HepG2 (cell line): ENCODE data around the gene MRPL58. TPM values are rescaled to one million over a fixed set of nuclear protein-coding genes. Genes with fewer than 3 reads are reported as not detected.

ENCODE experiments used
- FOXJ3 ChIP-seq: sonication (generic); formaldehyde crosslinking; IDR thresholded peaks from 2 replicates; pipeline ENCODE4 v1.4.0; 2020; ENCODE audit warnings: missing genetic modification reagents, mild to moderate bottlenecking, borderline replicate concordance
- FUBP1 ChIP-seq: sonication (generic); formaldehyde crosslinking; IDR thresholded peaks from 2 replicates; pipeline ENCODE4 v1.5.1; 2020; ENCODE audit warnings: missing genetic modification reagents, mild to moderate bottlenecking, borderline replicate concordance
- GTF3A ChIP-seq: sonication (generic); formaldehyde crosslinking; conservative IDR thresholded peaks from 2 replicates; pipeline ENCODE4 v1.4.0; 2020; ENCODE audit warnings: mild to moderate bottlenecking, missing genetic modification reagents
- HIVEP1 ChIP-seq: sonication (generic); formaldehyde crosslinking; IDR thresholded peaks from 2 replicates; pipeline ENCODE4 v1.4.0; 2020; ENCODE audit warnings: mild to moderate bottlenecking, missing genetic modification reagents
- HMGXB4 ChIP-seq, 2 experiments: sonication (generic) in 1 of 2; formaldehyde crosslinking in 1 of 2; IDR thresholded peaks; 2 replicates each; pipeline versions ENCODE4 v1.4.0 to v1.6.1; 2018 to 2020; ENCODE audit warnings: missing genetic modification reagents in 2 of 2, borderline replicate concordance in 1 of 2, low read depth in 1 of 2, mild to moderate bottlenecking in 1 of 2, missing biosample characterization in 1 of 2
- MAF1 ChIP-seq: sonication (generic); formaldehyde crosslinking; IDR thresholded peaks from 2 replicates; pipeline ENCODE4 v1.5.0; 2020; ENCODE audit warnings: missing genetic modification reagents, borderline replicate concordance
- MLLT10 ChIP-seq: sonication (generic); formaldehyde crosslinking; IDR thresholded peaks from 2 replicates; pipeline ENCODE4 v1.4.0; 2020; ENCODE audit warnings: missing genetic modification reagents
- MTA1 ChIP-seq: sonication (generic); formaldehyde crosslinking; IDR thresholded peaks from 2 replicates; pipeline ENCODE4 v1.4.0; 2020; ENCODE audit warnings: missing genetic modification reagents, mild to moderate bottlenecking, borderline replicate concordance
- MTF1 ChIP-seq: sonication (generic); formaldehyde crosslinking; IDR thresholded peaks from 2 replicates; pipeline ENCODE4 v1.5.0; 2020; ENCODE audit warnings: missing genetic modification reagents
- PATZ1 ChIP-seq: sonication (generic); formaldehyde crosslinking; IDR thresholded peaks from 2 replicates; pipeline ENCODE4 v1.4.0; 2020; ENCODE audit warnings: missing genetic modification reagents
- SCMH1 ChIP-seq: sonication (generic); formaldehyde crosslinking; IDR thresholded peaks from 2 replicates; pipeline ENCODE4 v1.9.0; 2021; ENCODE audit warnings: missing genetic modification reagents, mild to moderate bottlenecking, borderline replicate concordance
- SPEN ChIP-seq: sonication (generic); formaldehyde crosslinking; IDR thresholded peaks from 2 replicates; pipeline ENCODE4 v1.5.1; 2020; ENCODE audit warnings: low read depth, mild to moderate bottlenecking, missing genetic modification reagents
- SRSF4 ChIP-seq: fragments of 200-400 bp; formaldehyde crosslinking; IDR thresholded peaks from one replicate; pipeline ENCODE4 v1.6.1; 2018; ENCODE audit warnings: mild to moderate bottlenecking, low read depth, low read length, moderate library complexity; ENCODE audit not compliant: poor library complexity, severe bottlenecking
- THAP8 ChIP-seq: sonication (generic); formaldehyde crosslinking; IDR thresholded peaks from 2 replicates; pipeline ENCODE4 v1.5.1; 2020; ENCODE audit warnings: missing genetic modification reagents, mild to moderate bottlenecking, borderline replicate concordance
- ZBTB26 ChIP-seq: IDR thresholded peaks from 2 replicates; pipeline ENCODE4 v1.6.1; 2016; ENCODE audit warnings: missing compliant biosample characterization, missing genetic modification reagents, borderline replicate concordance
- ZIK1 ChIP-seq: sonication (generic); formaldehyde crosslinking; IDR thresholded peaks from 2 replicates; pipeline ENCODE4 v1.5.0; 2020; ENCODE audit warnings: mild to moderate bottlenecking, low read depth, missing genetic modification reagents, borderline replicate concordance
- ZNF333 ChIP-seq: sonication (generic); formaldehyde crosslinking; IDR thresholded peaks from 2 replicates; pipeline ENCODE4 v1.4.0; 2020; ENCODE audit warnings: mild to moderate bottlenecking, missing genetic modification reagents, borderline replicate concordance
- ZNF768 ChIP-seq: sonication (generic); formaldehyde crosslinking; IDR thresholded peaks from 2 replicates; pipeline ENCODE4 v1.4.0; 2020; ENCODE audit warnings: missing genetic modification reagents
- ZNF879 ChIP-seq: sonication (generic); formaldehyde crosslinking; IDR thresholded peaks from 2 replicates; pipeline ENCODE4 v1.8.1; 2023; ENCODE audit warnings: missing genetic modification reagents
- ZNF891 ChIP-seq: sonication (generic); formaldehyde crosslinking; IDR thresholded peaks from 2 replicates; pipeline ENCODE4 v1.5.0; 2020; ENCODE audit warnings: mild to moderate bottlenecking, missing genetic modification reagents
- polyA plus RNA-seq, 8 experiments: library from polyadenylated mRNA; depleted of rRNA in 3 of 8; stranded (reverse) in 7 of 8; unstranded in 1 of 8; fragments of >200 nt; fragmentation: Illumina TruSeq in 4 of 8; extraction: Trizol in 4 of 8; gene quantifications; 2 replicates each; pipeline versions ENCODE4 v1.2.1 to v1.2.3, GENCODE V29; 2011 to 2016; ENCODE audit warnings: low read depth in 4 of 8, missing spikeins in 1 of 8, mixed read lengths in 1 of 8; ENCODE audit not compliant: insufficient read depth in 1 of 8
- total RNA-seq, 5 experiments: library from RNA; depleted of rRNA; stranded (reverse); fragments of >200 nt; fragmentation: Illumina TruSeq; extraction: Trizol; gene quantifications; 2 replicates each; pipeline ENCODE4 v1.2.3, GENCODE V29; 2016; ENCODE audit warnings: low read depth in 1 of 5

Gene MRPL58
- total and polyA plus RNA-seq, 2 of the 13 experiments (the other 11 are each of a cell fraction or from before 2014, with no cell fraction given): 44.9 to 68.9 TPM

- TF ChIP-seq MLLT10 (CRISPR knock-in tag) (no peak), ZNF768 (CRISPR knock-in tag) (peak; percentile 57; the same call in 1 of the 2 replicates), SPEN (CRISPR knock-in tag) (peak; percentile 72), HMGXB4 (CRISPR knock-in tag; IDR thresholded peaks at IDR 0.05; ENCODE audit: borderline replicate concordance in 1 of 2, low read depth in 1 of 2) (peak; percentile 99 to 100), FOXJ3 (CRISPR knock-in tag) (no peak), GTF3A (CRISPR knock-in tag) (peak; percentile 88; the same call in 1 of the 2 replicates), PATZ1 (CRISPR knock-in tag) (peak; percentile 83), ZBTB26 (CRISPR knock-in tag) (peak; percentile 80; the same call in 1 of the 2 replicates), THAP8 (CRISPR knock-in tag) (peak; percentile 88; the same call in 1 of the 2 replicates), FUBP1 (CRISPR knock-in tag) (no peak), ZIK1 (CRISPR knock-in tag) (peak; percentile 90), MTF1 (CRISPR knock-in tag) (no peak), MAF1 (CRISPR knock-in tag) (peak; percentile 99), SCMH1 (CRISPR knock-in tag) (no peak), ZNF333 (CRISPR knock-in tag) (peak; percentile 52; the same call in 1 of the 2 replicates), ZNF891 (CRISPR knock-in tag) (peak; percentile 89; the same call in 1 of the 2 replicates), SRSF4 (no peak), ZNF879 (CRISPR knock-in tag) (0 out of 2 replicates have a peak, but pooled peaks have one; percentile 18), MTA1 (CRISPR knock-in tag) (peak; percentile 66), HIVEP1 (peak; percentile 44)
Measured at GRCh38 chr17:75033346-75034235, 21.1 kb downstream of the MRPL58 start (continued).
